Liver (tissue), 3 donors: ENCODE results near the gene NEK5.

Source experiments
- EGR1 ChIP-seq, 2 donors: IDR thresholded peaks; 2 replicates each; pipeline ENCODE4 v1.6.1; 2016 to 2018; ENCODE audit warnings: antibody characterized with exemption in 2 of 2, low read depth in 2 of 2
- FOXA1 ChIP-seq: IDR thresholded peaks from 2 replicates; pipeline ENCODE4 v1.6.1; 2016; ENCODE audit warnings: antibody characterized with exemption
- GABPA ChIP-seq, 2 donors: IDR thresholded peaks in 1 of 2; conservative IDR thresholded peaks in 1 of 2; 2 replicates each; pipeline ENCODE4 v1.6.1; 2016; ENCODE audit warnings: antibody characterized with exemption in 2 of 2, mild to moderate bottlenecking in 1 of 2, moderate library complexity in 1 of 2
- HNF4A ChIP-seq, 2 donors: conservative IDR thresholded peaks; 2 replicates each; pipeline ENCODE4 v1.6.1; 2016; ENCODE audit warnings: antibody characterized with exemption in 2 of 2, mild to moderate bottlenecking in 2 of 2
- JUND ChIP-seq, 2 donors: IDR thresholded peaks; 2 replicates each; pipeline ENCODE4 v1.6.1; 2016; ENCODE audit warnings: antibody characterized with exemption in 2 of 2
- RAD21 ChIP-seq, 2 donors: IDR thresholded peaks; 2 replicates each; pipeline ENCODE4 v1.6.1; 2016; ENCODE audit warnings: antibody characterized with exemption in 2 of 2, mild to moderate bottlenecking in 2 of 2
- RXRA ChIP-seq, 2 donors: IDR thresholded peaks; 2 replicates each; pipeline ENCODE4 v1.6.1; 2017 to 2018; ENCODE audit warnings: antibody characterized with exemption in 2 of 2, mild to moderate bottlenecking in 1 of 2
- SP1 ChIP-seq: IDR thresholded peaks from 2 replicates; pipeline ENCODE4 v1.6.1; 2018; ENCODE audit warnings: antibody characterized with exemption, mild to moderate bottlenecking
- YY1 ChIP-seq: IDR thresholded peaks from 2 replicates; pipeline ENCODE4 v1.6.1; 2016; ENCODE audit warnings: antibody characterized with exemption, mild to moderate bottlenecking
- TF ChIP-seq, protein P1 (sequence below): fragments of 150-350 bp; IDR thresholded peaks from 2 replicates; pipeline ENCODE4 v1.5.1; 2017; ENCODE audit warnings: improper control_type of control experiment, low read depth, low read length; ENCODE audit not compliant: missing input control
- TF ChIP-seq, protein P2 (sequence below): IDR thresholded peaks from 2 replicates; pipeline ENCODE4 v1.6.1; 2016; ENCODE audit warnings: antibody characterized with exemption
- TF ChIP-seq, protein P3 (sequence below): IDR thresholded peaks from 2 replicates; pipeline ENCODE4 v1.6.1; 2016; ENCODE audit warnings: antibody characterized with exemption
- TF ChIP-seq, protein P4 (sequence below): IDR thresholded peaks from 2 replicates; pipeline ENCODE4 v1.6.1; 2016; ENCODE audit warnings: antibody characterized with exemption
- TF ChIP-seq, protein P5 (sequence below): IDR thresholded peaks from 2 replicates; pipeline ENCODE4 v1.6.1; 2016; ENCODE audit warnings: antibody characterized with exemption, mild to moderate bottlenecking
- donor health status: healthy.
- donor health status: healthy.

DNA sequence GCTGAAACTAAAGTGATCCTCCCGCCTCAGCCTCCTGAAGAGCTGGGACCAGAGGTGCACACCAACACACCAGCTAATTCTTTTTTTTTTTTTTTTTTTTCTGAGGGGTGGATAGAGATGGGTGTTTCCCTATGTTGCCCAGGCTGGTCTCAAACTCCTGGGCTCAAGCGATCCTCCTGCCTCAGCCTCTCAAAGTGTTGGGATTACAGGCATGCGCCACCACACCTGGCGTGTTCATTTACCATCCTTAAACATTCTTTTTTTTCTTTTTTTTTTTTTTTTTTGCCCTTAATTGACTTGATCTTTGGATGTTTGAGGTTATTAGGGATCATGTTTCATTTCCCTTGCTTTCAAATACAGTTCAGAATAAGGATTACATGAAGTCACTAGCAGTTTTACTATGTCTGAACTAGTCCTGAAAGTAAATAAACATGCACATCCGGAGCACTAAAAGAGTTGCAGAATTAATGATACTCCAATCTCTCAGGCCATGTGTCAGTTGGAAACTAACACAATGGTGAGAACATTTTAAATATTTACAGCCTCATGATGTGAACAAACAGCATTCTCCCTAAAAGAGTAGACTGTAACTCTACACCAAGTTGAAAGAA lies 94.2 kb downstream of the NEK5 start:
- TF ChIP-seq, protein P1, sequence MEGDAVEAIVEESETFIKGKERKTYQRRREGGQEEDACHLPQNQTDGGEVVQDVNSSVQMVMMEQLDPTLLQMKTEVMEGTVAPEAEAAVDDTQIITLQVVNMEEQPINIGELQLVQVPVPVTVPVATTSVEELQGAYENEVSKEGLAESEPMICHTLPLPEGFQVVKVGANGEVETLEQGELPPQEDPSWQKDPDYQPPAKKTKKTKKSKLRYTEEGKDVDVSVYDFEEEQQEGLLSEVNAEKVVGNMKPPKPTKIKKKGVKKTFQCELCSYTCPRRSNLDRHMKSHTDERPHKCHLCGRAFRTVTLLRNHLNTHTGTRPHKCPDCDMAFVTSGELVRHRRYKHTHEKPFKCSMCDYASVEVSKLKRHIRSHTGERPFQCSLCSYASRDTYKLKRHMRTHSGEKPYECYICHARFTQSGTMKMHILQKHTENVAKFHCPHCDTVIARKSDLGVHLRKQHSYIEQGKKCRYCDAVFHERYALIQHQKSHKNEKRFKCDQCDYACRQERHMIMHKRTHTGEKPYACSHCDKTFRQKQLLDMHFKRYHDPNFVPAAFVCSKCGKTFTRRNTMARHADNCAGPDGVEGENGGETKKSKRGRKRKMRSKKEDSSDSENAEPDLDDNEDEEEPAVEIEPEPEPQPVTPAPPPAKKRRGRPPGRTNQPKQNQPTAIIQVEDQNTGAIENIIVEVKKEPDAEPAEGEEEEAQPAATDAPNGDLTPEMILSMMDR = no peak
- TF ChIP-seq RAD21 (IDR thresholded peaks at IDR 0.05) (no peak), EGR1 (IDR thresholded peaks at IDR 0.05; ENCODE audit: low read depth in 2 of 2) (no peak), JUND (IDR thresholded peaks at IDR 0.05) (no peak), GABPA (IDR thresholded peaks at IDR 0.05 in 1 of 2, conservative IDR thresholded peaks at IDR 0.05 in 1 of 2) (no peak), YY1 (no peak), SP1 (no peak), FOXA1 (no peak), HNF4A (conservative IDR thresholded peaks at IDR 0.05) (no peak), RXRA (IDR thresholded peaks at IDR 0.05) (no peak)
- TF ChIP-seq, protein P2, sequence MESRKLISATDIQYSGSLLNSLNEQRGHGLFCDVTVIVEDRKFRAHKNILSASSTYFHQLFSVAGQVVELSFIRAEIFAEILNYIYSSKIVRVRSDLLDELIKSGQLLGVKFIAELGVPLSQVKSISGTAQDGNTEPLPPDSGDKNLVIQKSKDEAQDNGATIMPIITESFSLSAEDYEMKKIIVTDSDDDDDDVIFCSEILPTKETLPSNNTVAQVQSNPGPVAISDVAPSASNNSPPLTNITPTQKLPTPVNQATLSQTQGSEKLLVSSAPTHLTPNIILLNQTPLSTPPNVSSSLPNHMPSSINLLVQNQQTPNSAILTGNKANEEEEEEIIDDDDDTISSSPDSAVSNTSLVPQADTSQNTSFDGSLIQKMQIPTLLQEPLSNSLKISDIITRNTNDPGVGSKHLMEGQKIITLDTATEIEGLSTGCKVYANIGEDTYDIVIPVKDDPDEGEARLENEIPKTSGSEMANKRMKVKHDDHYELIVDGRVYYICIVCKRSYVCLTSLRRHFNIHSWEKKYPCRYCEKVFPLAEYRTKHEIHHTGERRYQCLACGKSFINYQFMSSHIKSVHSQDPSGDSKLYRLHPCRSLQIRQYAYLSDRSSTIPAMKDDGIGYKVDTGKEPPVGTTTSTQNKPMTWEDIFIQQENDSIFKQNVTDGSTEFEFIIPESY = no peak
- TF ChIP-seq, protein P3, sequence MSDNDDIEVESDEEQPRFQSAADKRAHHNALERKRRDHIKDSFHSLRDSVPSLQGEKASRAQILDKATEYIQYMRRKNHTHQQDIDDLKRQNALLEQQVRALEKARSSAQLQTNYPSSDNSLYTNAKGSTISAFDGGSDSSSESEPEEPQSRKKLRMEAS = no peak
- TF ChIP-seq, protein P4, sequence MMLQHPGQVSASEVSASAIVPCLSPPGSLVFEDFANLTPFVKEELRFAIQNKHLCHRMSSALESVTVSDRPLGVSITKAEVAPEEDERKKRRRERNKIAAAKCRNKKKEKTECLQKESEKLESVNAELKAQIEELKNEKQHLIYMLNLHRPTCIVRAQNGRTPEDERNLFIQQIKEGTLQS = no peak
- TF ChIP-seq, protein P5, sequence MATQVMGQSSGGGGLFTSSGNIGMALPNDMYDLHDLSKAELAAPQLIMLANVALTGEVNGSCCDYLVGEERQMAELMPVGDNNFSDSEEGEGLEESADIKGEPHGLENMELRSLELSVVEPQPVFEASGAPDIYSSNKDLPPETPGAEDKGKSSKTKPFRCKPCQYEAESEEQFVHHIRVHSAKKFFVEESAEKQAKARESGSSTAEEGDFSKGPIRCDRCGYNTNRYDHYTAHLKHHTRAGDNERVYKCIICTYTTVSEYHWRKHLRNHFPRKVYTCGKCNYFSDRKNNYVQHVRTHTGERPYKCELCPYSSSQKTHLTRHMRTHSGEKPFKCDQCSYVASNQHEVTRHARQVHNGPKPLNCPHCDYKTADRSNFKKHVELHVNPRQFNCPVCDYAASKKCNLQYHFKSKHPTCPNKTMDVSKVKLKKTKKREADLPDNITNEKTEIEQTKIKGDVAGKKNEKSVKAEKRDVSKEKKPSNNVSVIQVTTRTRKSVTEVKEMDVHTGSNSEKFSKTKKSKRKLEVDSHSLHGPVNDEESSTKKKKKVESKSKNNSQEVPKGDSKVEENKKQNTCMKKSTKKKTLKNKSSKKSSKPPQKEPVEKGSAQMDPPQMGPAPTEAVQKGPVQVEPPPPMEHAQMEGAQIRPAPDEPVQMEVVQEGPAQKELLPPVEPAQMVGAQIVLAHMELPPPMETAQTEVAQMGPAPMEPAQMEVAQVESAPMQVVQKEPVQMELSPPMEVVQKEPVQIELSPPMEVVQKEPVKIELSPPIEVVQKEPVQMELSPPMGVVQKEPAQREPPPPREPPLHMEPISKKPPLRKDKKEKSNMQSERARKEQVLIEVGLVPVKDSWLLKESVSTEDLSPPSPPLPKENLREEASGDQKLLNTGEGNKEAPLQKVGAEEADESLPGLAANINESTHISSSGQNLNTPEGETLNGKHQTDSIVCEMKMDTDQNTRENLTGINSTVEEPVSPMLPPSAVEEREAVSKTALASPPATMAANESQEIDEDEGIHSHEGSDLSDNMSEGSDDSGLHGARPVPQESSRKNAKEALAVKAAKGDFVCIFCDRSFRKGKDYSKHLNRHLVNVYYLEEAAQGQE = no peak
